ENCODE data around the gene EXOC4.

Gene EXOC4

DNA sequence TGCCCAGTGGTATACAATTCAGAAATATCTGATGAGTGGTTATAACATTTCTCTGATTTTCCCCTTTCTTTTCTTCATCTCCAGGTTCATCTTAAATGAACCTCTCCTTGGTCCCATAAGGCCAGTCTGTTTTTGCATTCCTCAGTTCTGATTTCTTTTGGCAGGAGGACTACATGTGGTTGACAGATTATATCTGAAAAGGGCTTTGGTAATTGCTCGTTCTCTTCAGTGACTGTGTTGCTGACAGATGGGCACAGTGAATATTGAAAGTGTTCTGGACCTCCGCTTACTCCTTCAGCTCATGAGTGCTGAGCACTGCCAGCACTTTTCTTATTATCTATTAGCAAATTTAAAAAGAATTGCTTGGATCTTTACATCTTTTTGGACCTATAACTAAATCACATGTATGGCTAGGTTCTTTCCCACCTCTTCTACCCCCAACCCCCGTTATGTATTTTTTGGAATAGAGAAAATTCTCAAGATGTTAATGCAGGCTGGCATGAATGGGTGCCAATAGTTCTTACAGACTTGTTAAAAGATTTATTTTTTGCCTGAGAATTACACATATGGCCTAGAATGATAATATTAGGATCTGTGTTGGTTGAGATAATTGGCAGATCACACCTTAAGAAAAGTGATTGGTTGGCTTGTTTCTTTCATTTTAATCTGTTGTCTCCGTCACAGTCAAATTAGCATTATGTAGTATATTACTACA, 323.0 kb downstream of the EXOC4 start:
- DNase-seq (ENCODE audit: low read depth), result no peak

DNA sequence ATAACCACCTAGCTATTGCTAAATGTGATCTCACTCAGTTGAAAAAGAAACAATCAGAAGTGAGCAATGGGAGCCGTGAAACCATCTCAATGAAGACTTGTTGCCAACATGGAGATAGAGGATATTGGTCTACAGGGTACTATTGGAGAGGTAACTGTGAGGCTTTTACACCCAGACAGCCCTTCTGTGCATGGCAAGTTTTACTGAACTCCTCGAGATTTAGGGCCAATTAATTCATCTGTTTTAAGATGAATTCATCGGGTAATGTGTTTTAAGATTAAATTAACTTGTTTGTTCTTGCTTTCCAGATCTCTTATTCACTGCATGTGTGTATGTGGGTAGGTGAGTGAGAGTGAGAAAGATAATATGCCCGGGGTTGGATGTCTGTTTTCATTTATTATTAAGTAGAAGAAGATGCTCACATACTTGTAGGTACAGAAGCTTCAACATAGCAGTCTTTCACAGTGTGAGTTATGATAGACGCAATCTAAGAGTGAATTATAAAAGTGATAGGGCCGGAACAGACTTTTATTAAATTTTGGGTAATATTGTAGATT, 323.8 kb downstream of the EXOC4 start:
- DNase-seq (ENCODE audit: low read depth), result no peak

DNA sequence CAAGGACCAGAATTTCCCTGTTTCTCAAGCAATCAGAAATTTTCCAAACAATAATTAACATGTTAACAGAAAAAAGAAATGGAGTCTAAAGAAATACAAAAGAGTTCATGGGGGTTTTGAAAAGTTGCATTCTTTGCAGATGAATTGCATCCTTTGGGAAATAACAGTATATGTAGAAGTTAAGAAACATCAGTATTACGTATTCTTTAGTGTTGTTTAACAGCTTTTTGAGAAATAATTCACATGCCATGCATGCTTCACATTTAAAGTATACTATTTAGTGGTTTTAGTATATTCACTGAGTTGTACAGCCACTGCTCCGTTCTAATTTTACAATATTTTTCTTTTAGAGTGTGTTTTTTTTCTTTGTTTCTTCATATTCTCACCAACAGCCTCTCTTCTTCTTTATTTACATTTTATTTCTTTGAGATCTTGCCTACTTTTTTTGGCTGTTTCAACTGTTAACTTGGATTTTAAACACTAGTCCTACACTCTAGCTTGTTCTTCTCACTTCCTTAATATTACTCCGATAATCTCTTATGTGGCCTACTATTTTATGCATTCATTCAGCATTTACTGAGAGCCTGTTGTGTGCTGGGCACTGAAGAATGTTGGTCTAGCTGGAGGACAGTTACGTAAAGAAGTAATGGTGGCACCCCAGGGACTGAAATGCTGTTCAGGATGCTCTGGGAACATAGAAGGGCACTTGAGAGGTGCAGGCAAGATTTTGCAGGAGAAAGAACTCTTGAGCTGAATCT, 330.1 kb downstream of the EXOC4 start:
- DNase-seq (ENCODE audit: low read depth), result no peak

GRCh38 chr7:133583545-133584171, 330.8 kb downstream of the EXOC4 start:
- no peak for DNase-seq (ENCODE audit: low read depth)

DNA sequence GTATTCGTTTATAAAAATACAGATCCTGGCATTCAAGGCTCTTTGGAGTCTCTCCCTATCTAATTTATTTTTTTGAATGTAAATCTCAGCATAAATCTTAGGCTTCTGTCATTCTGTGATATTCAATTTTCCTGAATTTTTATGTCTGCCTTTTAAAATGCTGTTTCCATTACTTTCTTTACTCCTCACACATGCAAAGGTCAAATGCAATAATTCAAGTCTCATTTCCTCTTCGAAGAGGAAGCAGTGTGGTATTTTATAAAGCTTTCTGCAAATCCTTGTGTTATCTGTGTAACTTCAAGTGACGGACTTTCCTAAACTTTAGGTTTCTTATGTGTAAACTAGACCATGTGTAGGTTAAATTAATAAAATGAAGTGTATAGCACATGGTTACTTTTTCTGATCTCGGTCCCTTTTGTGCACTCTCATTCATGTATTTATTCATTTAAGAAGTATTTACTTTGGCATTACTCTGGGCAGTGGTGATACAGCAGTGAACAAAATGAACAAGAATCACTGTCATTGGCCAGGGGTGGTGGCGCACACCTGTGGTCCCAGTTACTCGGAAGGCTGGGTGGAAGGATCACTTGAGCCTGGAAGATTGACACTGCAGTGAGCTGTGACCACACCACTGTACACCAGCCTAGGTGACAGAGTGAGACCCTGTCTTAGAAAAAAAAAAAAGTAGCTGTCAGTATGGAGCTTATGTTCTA, 332.2 kb downstream of the EXOC4 start:
- DNase-seq (ENCODE audit: low read depth), result no peak

DNA sequence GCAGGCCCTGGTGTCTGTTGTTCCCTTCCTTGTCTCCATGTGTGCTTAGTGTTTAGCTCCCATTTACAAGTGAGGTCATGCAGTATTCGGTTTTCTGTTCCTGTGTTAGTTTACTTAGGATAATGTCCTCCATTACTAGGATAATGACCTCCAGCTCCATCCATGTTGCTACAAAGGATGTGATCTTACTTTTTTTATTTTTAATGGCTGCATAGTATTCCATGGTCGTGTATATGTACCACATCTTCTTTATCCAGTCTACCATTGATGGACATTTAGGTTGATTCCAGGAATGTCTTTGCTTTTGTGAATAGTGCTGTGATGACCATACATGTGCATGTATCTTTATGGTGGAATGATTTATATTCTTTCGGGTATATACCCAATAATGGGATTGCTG, 333.4 kb downstream of the EXOC4 start:
- no peak for DNase-seq (ENCODE audit: low read depth)

GRCh38 chr7:133587903-133588302, 335.0 kb downstream of the EXOC4 start:
- no peak for DNase-seq (ENCODE audit: low read depth)

DNA sequence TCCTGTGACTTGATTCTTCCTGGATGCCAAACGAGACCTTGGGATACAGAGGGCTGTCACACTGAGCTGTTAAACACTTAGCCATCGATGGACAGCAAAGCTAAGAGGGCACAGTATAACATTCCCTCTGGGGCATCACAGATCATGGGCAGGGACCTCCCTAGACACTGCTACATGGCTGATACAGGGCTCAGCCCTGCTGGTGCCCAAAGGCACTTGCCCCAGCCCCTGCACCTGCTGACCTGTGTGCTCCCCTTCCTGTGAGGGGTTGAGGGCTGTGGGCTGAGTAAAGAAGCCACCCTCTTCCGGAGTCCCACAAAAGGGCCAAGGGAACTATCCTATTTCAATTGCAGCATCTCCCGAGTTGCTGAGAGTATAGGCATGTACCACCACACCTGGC, 337.9 kb downstream of the EXOC4 start:
- DNase-seq (ENCODE audit: low read depth), result no peak

DNA sequence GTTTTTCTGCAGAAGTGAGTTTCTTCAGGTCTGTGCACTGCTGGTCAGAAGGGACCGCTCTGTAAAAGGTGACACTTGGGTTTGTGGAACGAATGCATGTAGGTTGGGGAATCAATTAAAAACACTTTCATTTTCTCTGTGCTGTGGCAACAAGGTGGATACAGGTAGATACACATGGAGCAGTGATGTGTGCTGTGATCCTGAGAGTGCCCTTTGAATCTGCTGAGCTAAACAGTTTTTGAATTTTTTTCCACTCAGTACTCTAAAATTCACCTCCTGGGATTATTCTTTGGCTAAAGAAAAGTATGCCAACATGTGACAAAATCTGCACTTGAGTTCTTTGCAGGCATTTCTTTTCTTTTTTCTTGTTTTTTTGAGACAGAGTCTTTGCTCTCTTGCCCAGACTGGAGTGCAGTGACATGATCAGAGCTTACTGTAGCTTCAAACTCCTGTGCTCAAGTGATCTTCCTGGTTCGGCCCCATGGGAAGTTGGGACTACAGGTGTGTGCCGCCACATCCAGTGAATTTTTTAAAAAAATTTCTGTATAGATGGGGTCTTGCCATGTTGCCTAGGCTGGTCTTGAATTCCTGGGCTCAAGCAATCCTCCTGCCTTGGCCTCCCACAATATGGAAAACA, 338.9 kb downstream of the EXOC4 start:
- no peak for DNase-seq (ENCODE audit: low read depth)

- DNase-seq (ENCODE audit: low read depth), result no peak
Observed at GRCh38 chr7:133593561-133593960, 340.7 kb downstream of the EXOC4 start.

- DNase-seq (ENCODE audit: low read depth), result no peak
Observed at GRCh38 chr7:133601617-133602016, 348.7 kb downstream of the EXOC4 start.

- no peak for DNase-seq (ENCODE audit: low read depth)
Observed at GRCh38 chr7:133602291-133602690, 349.4 kb downstream of the EXOC4 start.

DNA sequence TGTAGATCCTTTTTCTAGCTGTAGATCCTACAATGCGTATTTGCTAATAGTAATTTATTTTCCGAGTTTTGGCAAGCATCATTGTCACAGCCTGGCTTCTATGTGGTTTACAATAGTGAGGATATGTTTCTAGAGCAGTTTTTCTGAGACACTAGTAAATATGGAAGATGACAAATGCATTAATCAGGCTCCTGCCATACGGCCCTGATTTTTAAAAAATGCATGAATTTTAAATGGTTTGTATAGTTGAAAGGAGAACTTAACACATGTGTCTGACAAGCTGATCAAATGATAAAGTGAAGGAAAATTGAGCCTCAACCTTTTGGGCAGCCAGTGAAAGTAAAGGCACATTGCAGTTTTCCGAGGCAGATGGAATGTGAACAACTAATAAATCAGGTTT, 354.1 kb downstream of the EXOC4 start:
- no peak for DNase-seq (ENCODE audit: low read depth)

DNA sequence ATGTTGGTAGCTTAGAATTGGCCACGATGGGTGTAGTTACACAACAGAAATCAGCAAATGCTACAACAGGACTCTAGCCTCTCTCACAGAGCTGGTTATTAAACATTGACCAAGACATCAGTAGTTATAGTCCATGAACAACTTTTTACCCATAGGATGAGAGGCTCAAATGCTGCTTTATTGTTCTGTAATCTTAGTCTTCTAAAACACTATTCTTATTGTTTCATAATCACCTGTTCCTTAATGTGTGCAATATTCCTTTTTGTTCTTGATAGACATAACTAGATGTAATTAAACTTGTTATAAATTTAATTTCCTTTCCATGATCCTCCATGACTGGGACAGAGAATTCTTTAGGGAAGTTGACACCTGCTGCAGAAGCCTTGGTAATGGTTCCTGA, 356.9 kb downstream of the EXOC4 start:
- no peak for DNase-seq (ENCODE audit: low read depth)

DNA sequence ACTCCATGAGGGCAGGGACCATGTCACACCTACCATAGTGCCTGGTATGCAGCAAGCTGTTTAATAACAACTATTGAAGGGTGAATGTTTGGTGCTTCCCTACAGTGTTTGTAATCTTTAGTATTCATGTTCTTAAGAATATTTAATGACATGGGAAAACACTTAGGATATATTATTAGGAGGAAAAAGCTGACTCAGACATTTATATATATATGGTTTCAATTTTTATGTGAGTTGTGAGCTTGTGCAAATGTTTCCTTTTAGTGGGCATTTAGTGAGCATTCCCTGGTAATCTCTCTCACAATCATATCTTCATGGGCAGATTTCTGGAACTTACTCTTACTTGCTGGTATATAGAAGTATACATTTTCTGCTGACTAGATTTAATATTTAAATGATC, 359.1 kb downstream of the EXOC4 start:
- no peak for DNase-seq (ENCODE audit: low read depth)

- no peak for DNase-seq (ENCODE audit: low read depth)
Observed at GRCh38 chr7:133613250-133613790, 360.4 kb downstream of the EXOC4 start.

DNA sequence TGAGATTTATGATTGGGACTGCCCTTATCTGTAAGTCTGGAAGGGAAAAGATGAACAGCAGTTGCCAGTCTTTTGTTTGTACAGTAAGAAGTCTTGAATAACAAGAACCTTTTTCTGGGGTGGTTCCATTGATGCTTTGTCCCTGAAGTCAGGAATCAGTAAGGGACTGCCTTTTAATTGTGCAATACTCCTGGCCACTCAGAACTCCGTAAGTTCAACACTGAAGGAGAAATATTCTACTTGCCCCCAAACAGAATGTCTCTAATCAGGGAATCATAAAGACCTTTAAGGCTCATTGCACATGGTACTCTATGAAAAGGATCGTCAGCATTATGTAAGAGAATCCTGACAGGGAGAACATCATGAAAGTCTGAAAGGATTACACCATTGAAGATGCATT, 361.4 kb downstream of the EXOC4 start:
- DNase-seq (ENCODE audit: low read depth), result no peak

- DNase-seq (ENCODE audit: low read depth), result no peak
Observed at GRCh38 chr7:133618970-133619369, 366.1 kb downstream of the EXOC4 start.

- no peak for DNase-seq (ENCODE audit: low read depth)
Observed at GRCh38 chr7:133619491-133619890, 366.6 kb downstream of the EXOC4 start.

GRCh38 chr7:133623721-133624120, 370.8 kb downstream of the EXOC4 start:
- no peak for DNase-seq (ENCODE audit: low read depth)

- no peak for DNase-seq (ENCODE audit: low read depth)
Observed at GRCh38 chr7:133625046-133625445, 372.2 kb downstream of the EXOC4 start.

- no peak for DNase-seq (ENCODE audit: low read depth)
Observed at GRCh38 chr7:133629701-133630100, 376.8 kb downstream of the EXOC4 start.
